Putamen (tissue), 1 donor: ENCODE results near the gene ANKRD29.
"Not testable (repeated sequence)": the region's sequence is repeated elsewhere in the genome, so short reads cannot be mapped to it uniquely, and the experiment has no call there.

ENCODE experiments used
- DNase-seq: peaks from one replicate; pipeline ENCODE4 v3.0.0-alpha.2; 2016; ENCODE audit warnings: low spot score

Gene ANKRD29

GRCh38 chr18:23557511-23557910, 105.2 kb downstream of the ANKRD29 start:
- DNase-seq: not testable (repeated sequence)

GRCh38 chr18:23556145-23556780, 106.4 kb downstream of the ANKRD29 start:
- DNase-seq: no peak

GRCh38 chr18:23553887-23554286, 108.8 kb downstream of the ANKRD29 start:
- no peak for DNase-seq

GRCh38 chr18:23552505-23552904, 110.2 kb downstream of the ANKRD29 start:
- DNase-seq: no peak

GRCh38 chr18:23551978-23552377, 110.7 kb downstream of the ANKRD29 start:
- no peak for DNase-seq

GRCh38 chr18:23550898-23551297, 111.8 kb downstream of the ANKRD29 start:
- no peak for DNase-seq
